Measurements from ENCODE around the gene SLC29A4.
"Not testable (repeated sequence)": the region's sequence is repeated elsewhere in the genome, so short reads cannot be mapped to it uniquely, and the experiment has no call there.

Gene SLC29A4

GRCh38 chr7:5296611-5297226 lies 14.0 kb downstream of the SLC29A4 start:
- Histone ChIP-seq H3K4me1 (no peaks in the 10 kb centered on the region), H3K27ac (no peak overlapping the region), H3K36me3 (no peaks in the 10 kb centered on the region), H3K9me3 (no peaks in the 10 kb centered on the region), H3K4me3 (no peak overlapping the region), H3K27me3 (peaks cover 0 to 36% of the 10 kb centered on the region in 2 donors)
- intact Hi-C loops (cut with DNase I; ENCODE audit: low total_unique reads), result no loop called here
- no peak for DNase-seq
- no peak for TF ChIP-seq CTCF (IDR thresholded peaks at IDR 0.05)

- H3K4me1 ChIP-seq, result no peaks in the 10 kb centered on the region
- H3K36me3 ChIP-seq, result no peaks in the 10 kb centered on the region
- no peak overlapping the region for H3K4me3 ChIP-seq
- DNase-seq, result no peak
- intact Hi-C loops (cut with DNase I; ENCODE audit: low total_unique reads), result no loop called here
- H3K27ac ChIP-seq, result no peak overlapping the region
- no peak for TF ChIP-seq CTCF (IDR thresholded peaks at IDR 0.05)
- peaks cover 0 to 32% of the 10 kb centered on the region in 2 donors for H3K27me3 ChIP-seq
- no peaks in the 10 kb centered on the region for H3K9me3 ChIP-seq
These were observed 17.6 kb downstream of the SLC29A4 start for GRCh38 chr7:5300366-5300765.

- Histone ChIP-seq H3K4me1 (no peaks in the 10 kb centered on the region), H3K4me3 (no peak overlapping the region), H3K9me3 (no peaks in the 10 kb centered on the region), H3K36me3 (peaks cover 4 to 14% (median 11%) of the 10 kb centered on the region in 3 donors), H3K27me3 (peaks cover 0 to 10% of the 10 kb centered on the region in 2 donors), H3K27ac (no peak overlapping the region)
- TF ChIP-seq CTCF (IDR thresholded peaks at IDR 0.05), result no peak
- DNase-seq, result no peak
- intact Hi-C loops (cut with DNase I; ENCODE audit: low total_unique reads), result no loop called here
These were observed 19.8 kb downstream of the SLC29A4 start for GRCh38 chr7:5302577-5302976.

- Histone ChIP-seq H3K27me3 (peaks cover 0 to 5% of the 10 kb centered on the region in 2 donors), H3K36me3 (peaks cover 9 to 19% (median 16%) of the 10 kb centered on the region in 3 donors), H3K4me3 (no peak overlapping the region), H3K9me3 (no peaks in the 10 kb centered on the region), H3K27ac (no peak overlapping the region), H3K4me1 (no peaks in the 10 kb centered on the region)
- intact Hi-C loops (cut with DNase I; ENCODE audit: low total_unique reads), result no loop called here
- DNase-seq, result no peak
- no peak for TF ChIP-seq CTCF (IDR thresholded peaks at IDR 0.05)
These were observed 20.3 kb downstream of the SLC29A4 start for GRCh38 chr7:5303061-5303460.

GRCh38 chr7:5303591-5304505 lies 21.1 kb downstream of the SLC29A4 start:
- DNase-seq, result no peak
- no peak overlapping the region for H3K4me3 ChIP-seq
- H3K9me3 ChIP-seq, result no peaks in the 10 kb centered on the region
- H3K27ac ChIP-seq, result no peak overlapping the region
- TF ChIP-seq CTCF (IDR thresholded peaks at IDR 0.05), result no peak
- H3K36me3 ChIP-seq, result peaks cover 17 to 27% (median 24%) of the 10 kb centered on the region in 3 donors
- H3K4me1 ChIP-seq, result no peaks in the 10 kb centered on the region
- intact Hi-C loops (cut with DNase I; ENCODE audit: low total_unique reads), result no loop called here
- H3K27me3 ChIP-seq, result no peaks in the 10 kb centered on the region

GRCh38 chr7:5305050-5305449 lies 22.3 kb downstream of the SLC29A4 start:
- H3K4me1 ChIP-seq; H3K4me3 ChIP-seq; intact Hi-C loops (cut with DNase I; ENCODE audit: low total_unique reads); H3K27me3 ChIP-seq; H3K9me3 ChIP-seq; DNase-seq; H3K27ac ChIP-seq: not testable (repeated sequence)
- peaks cover 24 to 39% (median 36%) of the 10 kb centered on the region in 3 donors for H3K36me3 ChIP-seq

GRCh38 chr7:5307221-5308142 lies 24.7 kb downstream of the SLC29A4 start:
- H3K4me1 ChIP-seq; DNase-seq; H3K4me3 ChIP-seq; H3K27ac ChIP-seq; H3K27me3 ChIP-seq; H3K9me3 ChIP-seq; intact Hi-C loops (cut with DNase I; ENCODE audit: low total_unique reads): not testable (repeated sequence)
- H3K36me3 ChIP-seq, result peaks cover 45 to 63% (median 60%) of the 10 kb centered on the region in 3 donors
